HL-60 (cell line): ENCODE measurements around the gene HOXA13.

Experiments used
- DNase-seq, 2 experiments: peaks; one replicate each; pipeline ENCODE4 v3.0.0-alpha.2; 2010 to 2020; ENCODE audit warnings: low read depth in 1 of 2, low spot score in 1 of 2
- H3K27ac ChIP-seq: fragments of 250-450 bp; sonication (Bioruptor Pico); replicated peaks from 2 replicates; pipeline ENCODE4 v1.5.1; 2020; ENCODE audit warnings: mild to moderate bottlenecking, moderate library complexity
- H3K27me3 ChIP-seq: fragments of 250-450 bp; sonication (Bioruptor Pico); 2 replicates; pipeline ENCODE4 v1.5.1; 2021; ENCODE audit warnings: mild to moderate bottlenecking, moderate library complexity; ENCODE audit not compliant: insufficient read depth, poor library complexity, severe bottlenecking
- H3K4me3 ChIP-seq: replicated peaks from 2 replicates; pipeline ENCODE4 v1.5.1; 2011; ENCODE audit warnings: mild to moderate bottlenecking, control low read depth, low read length; ENCODE audit not compliant: insufficient read depth
- GABPA ChIP-seq: IDR thresholded peaks from 2 replicates; pipeline ENCODE4 v1.6.1; 2012; ENCODE audit warnings: low read depth
- POLR2AphosphoS5 ChIP-seq: IDR thresholded peaks from 2 replicates; pipeline ENCODE4 v1.6.1; 2012; ENCODE audit warnings: low read depth
- SPI1 ChIP-seq: IDR thresholded peaks from 2 replicates; pipeline ENCODE4 v1.6.1; 2012; ENCODE audit warnings: low read depth, mild to moderate bottlenecking, borderline replicate concordance
- TF ChIP-seq, protein P1 (sequence below): IDR thresholded peaks from 2 replicates; pipeline ENCODE4 v1.6.1; 2012; ENCODE audit warnings: low read depth; ENCODE audit not compliant: insufficient replicate concordance
- TF ChIP-seq, protein P2 (sequence below): IDR thresholded peaks from one replicate; pipeline ENCODE4 v1.5.1; 2011; ENCODE audit warnings: low read length, control low read depth, inconsistent platforms; ENCODE audit not compliant: insufficient read depth

HOXA13 gene

DNA sequence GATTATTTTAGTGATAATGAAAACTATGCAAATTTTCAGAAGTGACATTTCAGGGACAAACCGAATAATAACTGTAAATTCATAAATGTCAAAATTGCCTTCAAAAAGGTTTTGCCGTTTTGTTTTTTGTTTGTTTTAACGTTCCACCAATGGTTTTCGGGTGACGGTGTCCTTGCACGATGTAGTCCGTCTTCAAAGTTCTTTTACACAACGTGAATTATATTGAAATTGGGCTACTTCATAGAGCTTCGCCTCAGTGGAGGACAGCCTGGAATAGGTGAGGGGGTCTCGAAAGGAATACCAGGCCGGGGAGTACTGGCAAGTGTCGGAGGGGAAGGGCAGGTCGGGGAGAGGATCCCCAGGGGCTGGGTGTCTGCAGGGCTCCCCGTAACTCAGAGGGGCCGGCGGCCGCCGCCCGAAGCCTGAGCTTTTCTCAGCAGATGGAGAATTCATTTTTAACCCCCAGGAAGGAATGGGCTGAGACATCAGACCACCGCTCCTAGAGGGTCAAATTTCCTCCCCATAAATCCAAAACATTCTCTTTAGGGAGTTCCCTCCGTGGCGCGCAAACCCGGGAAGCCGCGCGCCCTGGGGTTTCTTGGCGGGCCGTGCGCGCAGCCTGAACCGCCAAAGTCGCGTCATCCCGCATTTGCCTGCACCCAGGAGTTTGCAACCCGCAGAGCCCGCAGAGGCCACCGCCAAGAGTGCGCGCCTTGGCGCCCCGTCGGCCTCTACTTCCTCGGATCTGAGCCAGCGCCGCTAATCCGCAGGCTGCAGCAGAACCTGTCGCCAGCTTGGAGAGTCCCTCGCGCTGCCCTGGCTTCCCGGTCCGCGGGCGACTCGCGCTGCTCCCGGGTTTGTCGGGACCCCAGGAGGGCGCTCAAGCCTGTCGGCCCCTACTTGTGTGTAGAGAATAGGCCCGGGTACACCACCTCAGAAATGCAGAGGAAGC is 25.4 kb upstream of the HOXA13 start:
- Histone ChIP-seq H3K27ac (no peak overlapping the region), H3K4me3 (no peak overlapping the region), H3K27me3 (peaks cover 68% of the 10 kb centered on the region)
- DNase-seq: no peak
- TF ChIP-seq GABPA (no peak), POLR2AphosphoS5 (no peak), SPI1 (no peak)
- TF ChIP-seq, protein P1, sequence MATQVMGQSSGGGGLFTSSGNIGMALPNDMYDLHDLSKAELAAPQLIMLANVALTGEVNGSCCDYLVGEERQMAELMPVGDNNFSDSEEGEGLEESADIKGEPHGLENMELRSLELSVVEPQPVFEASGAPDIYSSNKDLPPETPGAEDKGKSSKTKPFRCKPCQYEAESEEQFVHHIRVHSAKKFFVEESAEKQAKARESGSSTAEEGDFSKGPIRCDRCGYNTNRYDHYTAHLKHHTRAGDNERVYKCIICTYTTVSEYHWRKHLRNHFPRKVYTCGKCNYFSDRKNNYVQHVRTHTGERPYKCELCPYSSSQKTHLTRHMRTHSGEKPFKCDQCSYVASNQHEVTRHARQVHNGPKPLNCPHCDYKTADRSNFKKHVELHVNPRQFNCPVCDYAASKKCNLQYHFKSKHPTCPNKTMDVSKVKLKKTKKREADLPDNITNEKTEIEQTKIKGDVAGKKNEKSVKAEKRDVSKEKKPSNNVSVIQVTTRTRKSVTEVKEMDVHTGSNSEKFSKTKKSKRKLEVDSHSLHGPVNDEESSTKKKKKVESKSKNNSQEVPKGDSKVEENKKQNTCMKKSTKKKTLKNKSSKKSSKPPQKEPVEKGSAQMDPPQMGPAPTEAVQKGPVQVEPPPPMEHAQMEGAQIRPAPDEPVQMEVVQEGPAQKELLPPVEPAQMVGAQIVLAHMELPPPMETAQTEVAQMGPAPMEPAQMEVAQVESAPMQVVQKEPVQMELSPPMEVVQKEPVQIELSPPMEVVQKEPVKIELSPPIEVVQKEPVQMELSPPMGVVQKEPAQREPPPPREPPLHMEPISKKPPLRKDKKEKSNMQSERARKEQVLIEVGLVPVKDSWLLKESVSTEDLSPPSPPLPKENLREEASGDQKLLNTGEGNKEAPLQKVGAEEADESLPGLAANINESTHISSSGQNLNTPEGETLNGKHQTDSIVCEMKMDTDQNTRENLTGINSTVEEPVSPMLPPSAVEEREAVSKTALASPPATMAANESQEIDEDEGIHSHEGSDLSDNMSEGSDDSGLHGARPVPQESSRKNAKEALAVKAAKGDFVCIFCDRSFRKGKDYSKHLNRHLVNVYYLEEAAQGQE: no peak
- TF ChIP-seq, protein P2, sequence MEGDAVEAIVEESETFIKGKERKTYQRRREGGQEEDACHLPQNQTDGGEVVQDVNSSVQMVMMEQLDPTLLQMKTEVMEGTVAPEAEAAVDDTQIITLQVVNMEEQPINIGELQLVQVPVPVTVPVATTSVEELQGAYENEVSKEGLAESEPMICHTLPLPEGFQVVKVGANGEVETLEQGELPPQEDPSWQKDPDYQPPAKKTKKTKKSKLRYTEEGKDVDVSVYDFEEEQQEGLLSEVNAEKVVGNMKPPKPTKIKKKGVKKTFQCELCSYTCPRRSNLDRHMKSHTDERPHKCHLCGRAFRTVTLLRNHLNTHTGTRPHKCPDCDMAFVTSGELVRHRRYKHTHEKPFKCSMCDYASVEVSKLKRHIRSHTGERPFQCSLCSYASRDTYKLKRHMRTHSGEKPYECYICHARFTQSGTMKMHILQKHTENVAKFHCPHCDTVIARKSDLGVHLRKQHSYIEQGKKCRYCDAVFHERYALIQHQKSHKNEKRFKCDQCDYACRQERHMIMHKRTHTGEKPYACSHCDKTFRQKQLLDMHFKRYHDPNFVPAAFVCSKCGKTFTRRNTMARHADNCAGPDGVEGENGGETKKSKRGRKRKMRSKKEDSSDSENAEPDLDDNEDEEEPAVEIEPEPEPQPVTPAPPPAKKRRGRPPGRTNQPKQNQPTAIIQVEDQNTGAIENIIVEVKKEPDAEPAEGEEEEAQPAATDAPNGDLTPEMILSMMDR: no peak

DNA sequence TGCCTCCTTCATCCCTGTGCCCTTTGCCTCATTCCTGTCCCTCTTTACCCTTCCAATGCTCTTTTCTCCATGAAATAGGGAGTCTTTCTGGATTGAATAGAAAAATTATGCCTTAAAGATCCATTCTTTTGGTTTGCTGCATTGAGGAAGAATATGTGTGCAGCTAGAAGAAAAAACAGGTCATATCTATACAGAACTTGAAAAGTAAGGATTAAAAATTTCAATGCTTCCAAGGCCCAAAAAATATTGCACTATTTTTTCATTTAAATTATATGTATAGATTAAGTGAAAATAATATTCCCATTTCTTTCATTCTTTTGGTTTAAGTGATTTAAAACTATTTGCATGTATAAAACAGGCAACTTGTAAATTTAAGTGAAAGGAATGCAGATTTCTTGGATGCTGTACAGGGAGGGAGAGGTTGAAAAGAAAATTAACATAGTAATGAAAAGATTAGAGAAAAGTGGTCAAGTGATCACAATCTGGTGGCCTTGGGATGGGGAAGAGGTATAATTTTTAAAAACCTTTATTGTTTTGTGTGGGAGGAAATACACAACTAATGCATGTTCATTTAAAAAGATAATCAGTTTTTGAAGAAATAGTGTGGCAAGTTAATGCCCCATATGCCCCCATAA is 24.2 kb upstream of the HOXA13 start:
- H3K27ac ChIP-seq: no peak overlapping the region
- DNase-seq: no peak
- H3K27me3 ChIP-seq: peaks cover 78% of the 10 kb centered on the region
- H3K4me3 ChIP-seq: no peak overlapping the region
- TF ChIP-seq GABPA (no peak), POLR2AphosphoS5 (no peak), SPI1 (no peak)

DNA sequence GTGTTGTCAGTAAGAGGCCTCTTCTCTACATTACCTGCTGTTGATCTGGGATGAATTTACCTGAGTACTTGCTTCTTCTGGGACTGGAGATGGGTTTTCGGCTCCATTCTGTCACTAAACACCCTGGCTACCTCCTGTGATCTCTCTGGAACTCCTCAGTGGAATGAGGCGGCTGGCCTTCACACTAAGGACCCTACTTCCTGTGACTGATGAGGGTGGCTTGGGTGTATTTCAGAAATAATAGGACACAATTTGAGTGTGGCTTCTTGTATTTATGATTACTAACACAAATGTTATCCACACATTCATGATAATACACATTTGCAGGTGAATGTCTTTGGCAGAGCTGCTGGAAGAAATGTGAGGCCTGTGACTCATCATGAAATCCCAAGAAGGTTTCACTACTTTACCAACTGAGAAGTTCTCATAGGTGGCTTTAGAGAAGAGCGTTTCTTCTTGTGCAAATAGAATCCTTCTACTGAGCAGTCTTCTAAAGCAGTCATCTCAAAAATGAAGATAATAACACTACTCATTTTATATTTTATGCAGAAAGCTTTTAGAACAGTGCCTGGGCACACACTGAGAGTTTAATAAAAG is 21.4 kb upstream of the HOXA13 start:
- no peak for DNase-seq
- Histone ChIP-seq H3K4me3 (no peak overlapping the region), H3K27me3 (peaks cover 77% of the 10 kb centered on the region), H3K27ac (no peak overlapping the region)
- TF ChIP-seq, protein P1: no peak
- TF ChIP-seq GABPA (no peak), SPI1 (no peak)

DNA sequence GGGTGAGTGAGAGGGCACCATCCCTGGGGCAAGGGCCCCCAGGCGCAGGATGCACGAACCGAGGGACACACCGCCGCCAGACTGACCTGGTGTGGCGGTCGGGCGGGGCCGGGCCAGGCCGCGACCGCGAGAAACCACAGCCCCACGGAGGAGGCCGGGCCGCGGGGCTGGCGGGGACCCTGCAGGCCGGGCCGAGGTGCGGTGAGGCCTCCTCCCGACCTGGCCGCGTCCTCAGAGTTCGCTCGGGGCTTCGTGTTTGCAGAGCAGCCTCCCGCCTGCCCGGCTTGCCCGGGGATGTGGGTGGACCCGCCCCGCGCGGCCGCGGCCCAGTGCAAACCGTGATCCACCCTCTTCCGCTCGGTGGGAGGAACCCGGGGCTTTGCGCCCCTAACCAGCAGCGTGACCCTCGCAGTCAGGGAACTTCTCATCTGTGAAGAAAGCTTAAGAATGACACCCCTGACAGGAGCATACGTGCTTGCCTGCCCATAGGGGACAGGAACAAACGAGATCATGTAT is 20.6 kb upstream of the HOXA13 start:
- H3K27me3 ChIP-seq: peaks cover 69% of the 10 kb centered on the region
- H3K27ac ChIP-seq: no peak overlapping the region
- no peak for TF ChIP-seq POLR2AphosphoS5
- no peak for TF ChIP-seq SPI1
- TF ChIP-seq, protein P1: no peak
- TF ChIP-seq, protein P2: no peak
- no peak for TF ChIP-seq GABPA
- H3K4me3 ChIP-seq: no peak overlapping the region
- no peak for DNase-seq
